Endothelial cell of umbilical vein (primary cell): ENCODE data around the gene TFAM. TPM values are rescaled to one million over a fixed set of nuclear protein-coding genes. Genes with fewer than 3 reads are reported as not detected.

ENCODE experiments used
- BruUV-seq: library from RNA; stranded (reverse); fragments of 400-500 nt; replicated peaks from 2 replicates; lab custom pipeline; 2021; lab: Mats Ljungman, UMichigan
- CTCF ChIA-PET: fragments of 300-600, 350-600 bp; sonication (Branson Sonifier 250); formaldehyde crosslinking; loops from one replicate; lab custom pipeline; 2021; ENCODE audit warnings: antibody characterized with exemption, inconsistent platforms; lab: Charles Lee
- POLR2A ChIA-PET: fragments of 300-600, 350-600 bp; sonication (Branson Sonifier 250); formaldehyde crosslinking; loops from one replicate; lab custom pipeline; 2021; ENCODE audit warnings: antibody characterized with exemption, inconsistent platforms; lab: Charles Lee
- DNase-seq: peaks from one replicate; pipeline ENCODE4 v3.0.0-alpha.2; 2011; ENCODE audit warnings: low read depth, low spot score
- FAIRE-seq: peaks from 2 replicates; lab custom pipeline; 2011; peaks lifted over from hg19 to GRCh38; lab: Jason Lieb, UNC
- H2AFZ ChIP-seq: 2 replicates; pipeline ENCODE4 v1.6.0; 2012; ENCODE audit warnings: low read depth, low read length, control low read depth, inconsistent platforms
- H3K27ac ChIP-seq: 2 replicates; pipeline ENCODE4 v1.5.1; 2011; ENCODE audit warnings: low read depth, mild to moderate bottlenecking, control low read depth, low read length, moderate library complexity; ENCODE audit not compliant: insufficient read depth
- H3K27me3 ChIP-seq, 2 experiments: 2 replicates each; pipeline versions ENCODE4 v1.6.0 to v1.6.1; 2011; ENCODE audit warnings: low read length in 2 of 2, mixed read lengths in 1 of 2; ENCODE audit not compliant: control insufficient read depth in 2 of 2, insufficient read depth in 2 of 2
- H3K36me3 ChIP-seq, 2 experiments: 2 replicates in 1 of 2; 3 replicates in 1 of 2; pipeline ENCODE4 v1.5.1; 2011; ENCODE audit warnings: low read length in 2 of 2, mild to moderate bottlenecking in 1 of 2, moderate library complexity in 1 of 2; ENCODE audit not compliant: control insufficient read depth in 2 of 2, insufficient read depth in 2 of 2; ENCODE audit errors: extremely low read depth in 1 of 2
- H3K4me1 ChIP-seq: 3 replicates; pipeline ENCODE4 v1.5.1; 2011; ENCODE audit warnings: mild to moderate bottlenecking, low read length; ENCODE audit not compliant: control insufficient read depth, insufficient read depth; ENCODE audit errors: extremely low read depth
- H3K4me2 ChIP-seq: 2 replicates; pipeline ENCODE4 v1.6.1; 2011; ENCODE audit warnings: low read length, control low read depth, mixed read lengths; ENCODE audit not compliant: insufficient read depth
- H3K4me3 ChIP-seq, 3 experiments: fragments of 200-600 bp in 1 of 3; sonication (generic), shearing (Covaris generic) in 1 of 3; replicated peaks in 1 of 3; 2 replicates each; pipeline ENCODE4 v1.5.1; 2011 to 2016; ENCODE audit warnings: control low read depth in 3 of 3, low read length in 3 of 3, mild to moderate bottlenecking in 2 of 3, inconsistent platforms in 1 of 3, low read depth in 1 of 3, moderate library complexity in 1 of 3; ENCODE audit not compliant: insufficient read depth in 1 of 3
- H3K79me2 ChIP-seq: 2 replicates; pipeline ENCODE4 v1.6.0; 2012; ENCODE audit warnings: low read length, inconsistent platforms; ENCODE audit not compliant: control insufficient read depth, insufficient read depth
- H3K9ac ChIP-seq: replicated peaks from 2 replicates; pipeline ENCODE3; 2011; ENCODE audit warnings: low read length, control low read depth; ENCODE audit not compliant: insufficient read depth; ENCODE audit errors: extremely low read depth
- H3K9me1 ChIP-seq: replicated peaks from 3 replicates; pipeline ENCODE4 v1.6.0; 2011; ENCODE audit warnings: mild to moderate bottlenecking, low read length; ENCODE audit not compliant: control insufficient read depth, insufficient read depth; ENCODE audit errors: extremely low read depth
- H3K9me3 ChIP-seq: replicated peaks from 2 replicates; pipeline ENCODE4 v1.5.1; 2012; ENCODE audit warnings: low read length, inconsistent platforms; ENCODE audit not compliant: control insufficient read depth, insufficient read depth
- H4K20me1 ChIP-seq: replicated peaks from 2 replicates; pipeline ENCODE3; 2011; ENCODE audit warnings: mild to moderate bottlenecking, low read length; ENCODE audit not compliant: control insufficient read depth, insufficient read depth; ENCODE audit errors: extremely low read depth
- CTCF ChIP-seq, 2 donors: IDR thresholded peaks; 1 replicate in 1 of 2; 2 replicates in 1 of 2; pipeline ENCODE4 v1.5.1; 2011; ENCODE audit warnings: low read length in 2 of 2, mild to moderate bottlenecking in 2 of 2, moderate library complexity in 2 of 2, control low read depth in 1 of 2, inconsistent platforms in 1 of 2, low read depth in 1 of 2; ENCODE audit not compliant: insufficient read depth in 1 of 2; ENCODE audit errors: extremely low read depth in 1 of 2
- EZH2 ChIP-seq: IDR thresholded peaks from 2 replicates; pipeline ENCODE4 v1.6.1; 2012; ENCODE audit warnings: borderline replicate concordance, low read depth, mild to moderate bottlenecking, moderate library complexity, low read length, inconsistent platforms; ENCODE audit not compliant: severe bottlenecking
- FOS ChIP-seq: IDR thresholded peaks from 2 replicates; pipeline ENCODE4 v1.6.1; 2011; ENCODE audit warnings: mild to moderate bottlenecking, low read length, moderate library complexity, borderline replicate concordance; ENCODE audit not compliant: insufficient read depth
- GATA2 ChIP-seq: IDR thresholded peaks from 2 replicates; pipeline ENCODE4 v1.7.0; 2011; ENCODE audit warnings: low read depth, mild to moderate bottlenecking, moderate library complexity, mixed read lengths, low read length; ENCODE audit not compliant: insufficient read length, insufficient read depth
- JUN ChIP-seq: IDR thresholded peaks from 2 replicates; pipeline ENCODE4 v1.6.1; 2011; ENCODE audit warnings: borderline replicate concordance, low read depth; ENCODE audit not compliant: insufficient read length, insufficient read depth
- MYC ChIP-seq: IDR thresholded peaks from one replicate; pipeline ENCODE4 v1.6.1; 2011; ENCODE audit warnings: mild to moderate bottlenecking, low read depth, low read length
- POLR2A ChIP-seq: IDR thresholded peaks from 2 replicates; pipeline ENCODE4 v1.6.1; 2012; ENCODE audit warnings: low read depth, mild to moderate bottlenecking, control low read depth, low read length
- POLR2AphosphoS5 ChIP-seq: IDR thresholded peaks from 2 replicates; pipeline ENCODE4 v1.6.1; 2012; ENCODE audit warnings: low read depth, mild to moderate bottlenecking, control low read depth, low read length, moderate library complexity; ENCODE audit not compliant: insufficient read depth
- dilution Hi-C: fragments of 300-500 bp; cut with MboI; formaldehyde crosslinking; loops from one replicate; pipeline ENCODE4 v1.15.0; 2019; ENCODE audit warnings: low sequenced_read_pairs; ENCODE audit not compliant: extremely low pct_ligation_motif_present
- intact Hi-C: fragments of 100-400 bp; cut with micrococcal nuclease; formaldehyde crosslinking; loops from one replicate; pipeline ENCODE4 v1.10.0; 2022
- polyA plus RNA-seq, 4 experiments: library from polyadenylated mRNA; depleted of rRNA in 3 of 4; stranded (reverse) in 3 of 4; unstranded in 1 of 4; fragments of >200 nt; gene quantifications; 2 replicates each; pipeline versions ENCODE4 v1.2.1 to v1.2.3, GENCODE V29; 2011 to 2012; ENCODE audit warnings: missing spikeins in 1 of 4
- total RNA-seq: library from RNA; stranded (reverse); gene quantifications from 2 replicates; pipeline ENCODE4 v1.2.3, GENCODE V29; 2021
- TF ChIP-seq, protein P1 (sequence below): IDR thresholded peaks from 2 replicates; pipeline ENCODE4 v1.6.1; 2011; ENCODE audit not compliant: insufficient read depth, insufficient read length

Gene TFAM
- total and polyA plus RNA-seq, 2 donors (not counting 3 experiments of a cell fraction or from before 2014, with no cell fraction given), result 21.3 to 45.1 TPM

- no peak overlapping the region for H2AFZ ChIP-seq
- H3K9me3 ChIP-seq, result no peaks in the 10 kb centered on the region
- no peak overlapping the region for H3K4me3 ChIP-seq
- intact Hi-C loops, result no loop called here
- dilution Hi-C loops, result no loop called here
- peaks cover 2 to 8% of the 10 kb centered on the region in 2 experiments for H3K27me3 ChIP-seq
- POLR2A ChIA-PET, result no interaction called here
- no peaks in the 10 kb centered on the region for H3K79me2 ChIP-seq
- H3K4me1 ChIP-seq, result peaks cover 8% of the 10 kb centered on the region
- FAIRE-seq, result no peak
- H3K4me2 ChIP-seq, result no peak overlapping the region
- no peaks in the 10 kb centered on the region for H3K36me3 ChIP-seq
- no peak overlapping the region for H3K9ac ChIP-seq
- no peaks in the 10 kb centered on the region for H3K9me1 ChIP-seq
- TF ChIP-seq GATA2 (no peak), MYC (no peak), EZH2 (no peak), POLR2A (no peak), FOS (no peak), JUN (no peak), POLR2AphosphoS5 (no peak), CTCF (IDR thresholded peaks at IDR 0.05; ENCODE audit: extremely low read depth in 1 of 2, insufficient read depth in 1 of 2, low read depth in 1 of 2, low read length in 2 of 2) (no peak)
- TF ChIP-seq, protein P1, sequence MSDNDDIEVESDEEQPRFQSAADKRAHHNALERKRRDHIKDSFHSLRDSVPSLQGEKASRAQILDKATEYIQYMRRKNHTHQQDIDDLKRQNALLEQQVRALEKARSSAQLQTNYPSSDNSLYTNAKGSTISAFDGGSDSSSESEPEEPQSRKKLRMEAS, result no peak
- BruUV-seq, result no TSS peak
- no peak for DNase-seq
- CTCF ChIA-PET, result no interaction called here
- no peaks in the 10 kb centered on the region for H4K20me1 ChIP-seq
- H3K27ac ChIP-seq, result no peak overlapping the region
Observed at GRCh38 chr10:58439632-58440364, 54.6 kb downstream of the TFAM start.
